CD4-positive, alpha-beta T cell treated with Interleukin-1 beta for 1 hour (primary cell): Measurements from ENCODE around the gene BICD2.
A peak's percentile ranks its signal among the peaks of the same experiment; 100 is the strongest.
"Not testable (repeated sequence)": the region's sequence is repeated elsewhere in the genome, so short reads cannot be mapped to it uniquely, and the experiment has no call there.

Experiments
- DNase-seq, 2 donors: peaks; one replicate each; pipeline ENCODE4 v3.0.0-alpha.2; 2020 to 2022

BICD2 gene

DNA sequence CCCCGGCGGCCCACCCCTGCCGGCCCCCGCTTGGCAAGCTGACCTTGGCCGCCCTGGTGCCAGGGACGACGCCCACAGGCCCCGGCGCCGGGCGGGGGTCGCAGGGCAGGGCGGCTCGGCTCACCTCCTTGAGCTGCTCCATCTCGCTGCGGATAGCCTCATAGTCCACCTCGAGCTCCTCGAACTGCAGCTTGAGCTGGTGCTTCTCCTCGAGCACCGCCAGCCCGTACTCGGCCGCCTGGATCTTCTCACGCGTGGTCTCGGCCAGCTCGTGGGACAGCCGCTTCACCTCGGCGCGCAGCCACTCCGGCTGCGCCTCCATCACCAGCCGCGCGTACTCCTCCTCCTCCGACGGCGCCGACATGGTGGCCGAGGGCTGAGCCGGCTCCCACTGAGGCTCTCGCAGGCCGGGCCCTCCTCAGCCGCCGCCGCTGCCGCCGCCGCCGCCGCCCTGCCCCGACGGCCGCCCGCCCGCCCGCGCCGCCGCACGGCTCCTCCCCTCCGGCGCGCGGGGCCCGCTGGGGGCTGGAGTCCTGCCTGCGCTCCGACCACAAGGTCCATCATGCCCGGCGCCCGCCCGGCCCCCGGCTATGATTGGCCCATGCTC lies at the start of gene BICD2:
TSS of gene BICD2 (minus strand) at position 453 of the 607 bp plus-strand sequence. CDS start at position 364, 89 bp downstream.
- DNase-seq, result no peak

DNA sequence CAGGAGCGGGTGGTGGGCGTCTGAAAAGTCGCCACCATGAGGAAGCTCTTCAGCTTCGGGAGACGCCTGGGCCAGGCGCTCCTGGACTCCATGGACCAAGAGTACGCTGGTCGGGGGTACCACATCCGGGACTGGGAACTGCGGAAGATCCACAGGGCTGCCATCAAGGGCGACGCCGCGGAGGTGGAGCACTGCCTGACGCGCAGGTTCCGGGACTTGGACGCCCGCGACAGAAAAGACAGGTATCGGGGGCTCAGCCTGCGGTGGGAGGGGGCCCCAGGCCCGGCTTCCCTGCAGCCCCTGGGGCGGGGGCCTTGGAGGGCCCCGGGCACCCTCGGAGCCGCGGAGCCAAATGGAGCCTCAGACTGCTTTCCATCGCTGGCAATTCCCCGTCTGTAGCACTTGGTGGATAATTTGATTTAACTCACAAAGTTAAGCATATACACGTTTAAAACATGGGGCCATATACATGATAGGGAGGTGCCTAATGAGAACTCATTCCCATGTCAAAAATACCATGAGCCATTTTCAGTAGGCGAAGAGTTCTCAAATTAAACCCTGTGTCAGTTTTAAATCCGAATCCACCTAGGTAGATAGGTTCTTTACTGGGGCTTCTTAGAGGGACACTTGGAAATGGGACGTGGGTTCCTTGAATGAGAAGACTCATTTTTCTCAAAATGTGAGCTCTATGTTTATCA lies 45.1 kb upstream of the BICD2 start:
- not testable (repeated sequence) for DNase-seq

DNA sequence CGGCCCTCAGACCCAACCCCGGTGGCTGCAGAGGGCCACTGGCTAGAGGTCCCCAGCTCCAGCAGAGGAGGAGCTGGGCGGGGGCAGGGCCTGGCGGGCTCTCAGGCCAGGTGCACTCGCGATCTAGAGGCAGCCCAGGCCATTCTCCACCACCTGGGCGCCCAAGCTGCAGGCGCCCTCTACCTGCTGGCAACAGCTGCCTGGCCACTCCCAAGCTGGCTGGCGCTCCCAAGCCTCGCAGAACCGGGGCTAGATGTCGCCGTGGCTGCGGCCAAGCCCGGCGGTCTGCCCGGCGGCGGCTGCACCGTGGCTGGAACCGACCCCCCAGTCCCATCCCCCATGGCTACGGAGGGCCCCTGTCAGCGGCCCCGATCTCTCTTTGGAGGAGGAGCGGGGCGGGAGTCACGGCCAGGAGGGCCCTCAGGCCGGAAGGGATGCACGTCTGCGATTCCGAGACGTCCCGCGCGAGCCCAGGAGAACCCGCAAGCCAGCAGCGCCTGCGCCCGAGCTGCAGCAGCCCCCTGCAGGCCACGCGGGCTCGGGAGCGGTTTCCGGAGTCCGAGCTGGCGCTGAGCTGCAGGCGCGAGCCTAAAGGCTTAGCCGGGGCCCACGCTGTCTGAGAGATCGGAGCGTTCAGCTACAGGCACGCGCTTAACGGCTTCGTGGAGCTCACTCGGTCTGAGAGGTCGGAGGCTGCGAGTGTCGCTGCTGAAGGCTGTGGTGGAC lies 44.3 kb upstream of the BICD2 start:
- peak; percentile 33 to 43 for DNase-seq

DNA sequence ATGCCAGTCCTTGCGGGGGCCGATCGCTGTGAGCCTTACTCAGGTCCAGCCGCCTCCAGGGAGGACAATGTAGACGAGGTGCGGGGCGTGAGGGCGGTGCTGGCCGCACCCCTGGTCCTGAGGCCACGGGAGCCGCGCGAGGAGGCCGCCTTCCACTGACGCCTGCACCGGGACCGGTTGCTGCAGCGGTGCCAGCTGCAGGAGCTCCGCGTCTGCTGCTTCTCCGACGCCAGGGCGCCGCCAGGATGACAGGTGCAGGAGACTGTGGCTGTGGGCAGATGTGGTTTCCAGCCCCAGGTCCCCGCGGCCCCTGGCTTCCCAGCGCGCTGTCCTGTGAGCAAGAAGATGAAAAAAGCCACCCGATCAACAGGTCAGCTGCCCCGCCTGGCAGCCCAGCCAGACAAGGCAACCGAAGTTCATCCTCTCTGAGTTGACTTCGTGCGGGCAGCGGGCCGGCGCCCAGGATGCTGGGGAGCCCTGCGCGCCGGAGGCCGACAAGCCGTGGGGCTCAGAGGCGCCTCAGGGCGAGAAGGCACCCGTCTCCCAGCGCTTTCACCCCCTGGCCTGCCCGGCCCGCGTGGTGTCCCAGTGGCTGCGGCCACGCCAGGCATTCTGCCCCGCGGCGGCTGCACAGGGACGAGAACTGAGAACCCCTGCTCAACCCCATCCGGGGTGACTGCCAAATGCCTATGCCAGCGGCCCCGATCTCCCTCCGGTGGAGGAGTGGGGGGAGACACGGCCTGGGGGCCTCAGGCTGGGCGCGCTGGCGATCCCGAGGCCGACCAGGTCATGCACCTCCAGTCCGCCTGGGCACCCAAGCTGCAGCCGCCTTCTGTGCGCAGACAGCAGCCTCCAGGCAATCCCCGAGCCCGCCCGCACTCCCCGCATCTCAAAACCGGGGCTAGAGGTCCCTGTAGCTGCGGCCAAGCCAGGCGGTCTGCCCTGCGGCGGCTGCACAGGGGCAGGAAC lies 43.4 kb upstream of the BICD2 start:
- peak in 1 of 2 donors; percentile 17 for DNase-seq

DNA sequence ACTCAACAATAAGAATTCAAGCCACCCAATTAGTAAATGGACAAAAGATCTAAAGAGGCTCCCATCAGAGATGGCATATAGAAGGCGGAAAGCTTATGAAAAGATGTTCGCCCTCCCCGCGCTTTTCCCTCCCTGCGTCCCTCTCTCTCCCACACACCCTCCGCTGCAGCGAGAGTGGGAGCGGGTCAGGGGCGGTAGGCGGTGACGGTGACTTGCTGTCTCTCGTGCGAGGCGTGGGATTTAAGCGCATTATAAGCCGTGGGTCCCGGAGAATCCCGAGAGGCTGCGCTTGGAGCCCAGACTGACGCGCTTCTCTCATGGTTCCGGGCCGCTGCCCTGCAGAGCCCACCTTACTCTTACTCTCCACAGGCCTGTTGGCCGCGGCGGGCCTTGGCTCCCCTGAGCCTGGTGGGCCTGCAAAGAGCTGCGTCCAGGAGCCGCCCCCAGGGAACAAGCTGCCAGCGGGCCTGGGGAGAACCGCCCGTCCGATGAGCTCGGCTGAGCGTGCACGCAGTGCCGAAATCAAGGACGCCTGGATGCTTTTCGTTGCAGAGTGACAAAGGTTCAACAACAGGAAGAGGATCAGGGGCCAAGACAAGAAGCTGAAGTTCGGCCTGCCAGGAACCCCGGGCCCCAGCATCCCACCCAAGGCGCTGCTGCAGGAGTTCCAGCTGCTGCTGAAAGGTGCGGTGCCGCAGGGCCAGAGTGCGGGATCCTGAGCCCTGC lies 42.6 kb upstream of the BICD2 start:
- no peak for DNase-seq

DNA sequence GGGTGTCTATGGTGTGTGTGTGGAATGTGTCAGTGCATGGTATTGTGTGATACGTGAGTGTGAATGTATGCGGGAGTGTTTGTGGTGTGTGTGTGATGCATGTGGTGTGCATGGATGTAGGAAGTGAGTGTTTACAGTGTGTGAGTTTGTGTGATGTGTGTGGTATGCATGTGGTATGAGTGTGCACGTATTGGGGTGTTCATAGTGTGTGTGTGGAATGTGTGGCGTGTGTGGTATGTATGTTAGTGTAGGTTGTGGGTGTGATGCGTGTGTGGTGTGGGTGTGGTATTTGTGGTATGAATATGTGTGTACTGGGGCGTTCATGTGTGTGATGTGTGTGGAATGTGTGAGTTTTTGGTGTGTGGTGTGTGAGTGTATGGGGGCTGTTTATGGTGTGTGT lies 40.1 kb upstream of the BICD2 start:
- DNase-seq, result no peak

DNA sequence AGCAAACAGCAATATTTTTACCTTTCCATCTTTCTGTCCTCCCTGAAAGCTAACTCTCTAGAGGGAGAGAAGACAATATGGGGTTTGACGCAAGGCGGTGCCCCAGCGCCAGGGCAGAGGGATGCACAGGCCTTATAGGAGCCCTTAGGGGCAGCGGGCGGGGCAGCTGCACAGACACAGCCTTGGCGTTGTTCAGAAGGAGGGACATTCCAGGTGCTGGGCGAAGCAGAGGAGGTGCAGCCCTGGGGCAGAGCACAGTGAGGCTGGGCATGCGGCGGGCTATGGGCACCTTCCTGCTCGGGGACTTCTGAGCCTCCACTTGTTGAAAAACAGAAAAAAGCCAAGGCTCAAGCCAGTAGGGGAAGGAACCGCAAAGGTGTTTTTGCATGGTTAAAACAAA lies 33.7 kb upstream of the BICD2 start:
- DNase-seq, result no peak

DNA sequence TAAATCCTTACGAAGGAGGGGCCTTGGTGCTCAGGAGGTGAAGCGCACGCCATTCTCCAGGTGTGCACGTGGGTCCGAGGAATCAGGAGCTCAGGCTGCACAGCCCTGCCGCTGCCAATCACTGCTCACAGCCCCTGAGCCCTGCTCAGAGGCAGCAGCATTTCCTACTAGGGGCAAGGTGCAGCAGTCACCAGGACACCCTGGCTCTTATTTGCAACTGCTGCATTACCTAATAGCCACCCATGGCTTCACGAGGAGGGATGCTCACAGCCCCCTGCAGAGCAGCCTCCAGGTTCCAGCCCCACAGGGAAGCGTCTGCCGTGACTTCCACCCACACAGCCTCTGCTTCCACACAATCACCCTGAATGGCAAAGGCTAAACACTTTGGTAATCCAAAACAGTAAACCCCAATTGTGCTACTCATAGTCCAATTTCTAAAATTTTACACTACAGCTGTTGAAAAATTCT lies 31.7 kb upstream of the BICD2 start:
- not testable (repeated sequence) for DNase-seq

DNA sequence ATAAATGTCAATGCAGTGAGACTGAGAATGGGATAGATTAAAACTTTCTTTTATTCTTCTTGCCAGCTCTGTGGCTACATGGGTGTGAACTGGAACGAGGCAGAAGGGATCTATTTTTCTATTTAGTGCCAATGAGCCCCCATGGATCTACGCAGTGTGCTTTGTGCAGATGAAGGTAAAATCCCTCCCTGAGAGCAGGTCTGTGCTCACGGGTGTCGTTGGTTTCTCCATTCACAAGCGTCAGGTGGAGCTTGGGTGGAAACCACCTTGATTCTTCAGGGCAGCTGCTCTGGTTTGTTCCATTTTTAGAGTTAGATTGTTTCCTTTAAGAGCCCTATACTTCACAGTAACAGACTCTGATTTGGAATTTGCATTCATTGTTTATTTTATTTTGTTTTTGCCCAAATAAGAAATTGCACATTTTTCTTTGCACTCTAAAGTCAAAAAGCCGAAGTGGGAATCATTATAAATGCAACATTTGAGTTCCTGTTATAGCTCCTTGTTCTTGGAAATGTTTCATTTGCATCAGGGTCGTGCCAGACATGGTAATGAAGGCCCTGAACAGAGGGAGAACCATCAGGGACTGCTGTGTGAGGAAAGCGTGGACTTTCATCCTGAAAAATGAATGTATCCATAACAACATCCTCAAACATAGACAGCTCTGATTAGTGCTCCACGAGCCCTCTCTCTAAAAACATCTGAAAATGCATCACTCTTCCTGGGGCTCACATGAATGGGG lies 31.1 kb upstream of the BICD2 start:
- DNase-seq, result no peak

DNA sequence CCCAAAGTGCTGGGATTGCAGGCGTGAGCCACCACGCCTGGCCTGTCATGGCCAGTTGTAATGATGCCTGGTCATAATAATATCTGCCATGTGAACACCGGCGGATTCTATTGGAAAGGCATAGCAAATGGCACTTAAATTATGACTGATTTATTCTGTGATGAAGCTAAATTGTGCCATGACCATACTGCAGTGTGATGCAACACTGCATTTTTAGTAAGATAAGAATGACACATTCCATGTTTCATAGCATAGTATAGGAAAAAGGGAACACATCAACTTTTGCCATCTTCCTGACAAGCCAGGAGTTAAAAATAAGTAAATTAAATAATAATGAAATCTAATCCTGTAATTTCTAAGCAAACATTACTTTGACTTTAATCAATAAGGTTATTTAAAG lies 30.4 kb upstream of the BICD2 start:
- DNase-seq, result no peak

DNA sequence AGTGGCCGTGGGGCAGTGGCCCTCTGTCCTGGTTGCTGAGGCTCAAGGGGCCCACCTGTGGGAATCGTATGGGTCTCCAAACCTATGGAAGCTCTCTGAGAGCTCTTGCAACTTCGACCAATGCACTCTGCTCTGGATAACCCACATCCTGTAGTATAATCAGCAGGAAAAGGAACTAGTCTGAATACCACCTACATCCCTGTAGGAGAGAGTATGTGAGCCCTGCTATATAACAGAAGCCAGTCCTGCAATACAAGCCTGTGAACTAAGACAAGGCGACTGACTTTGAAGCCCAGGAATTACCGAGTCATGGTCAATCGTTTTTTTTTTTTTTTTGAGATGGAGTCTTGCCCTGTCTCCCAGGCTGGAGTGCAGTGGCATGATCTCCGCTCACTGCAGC lies 29.8 kb upstream of the BICD2 start:
- DNase-seq, result no peak

DNA sequence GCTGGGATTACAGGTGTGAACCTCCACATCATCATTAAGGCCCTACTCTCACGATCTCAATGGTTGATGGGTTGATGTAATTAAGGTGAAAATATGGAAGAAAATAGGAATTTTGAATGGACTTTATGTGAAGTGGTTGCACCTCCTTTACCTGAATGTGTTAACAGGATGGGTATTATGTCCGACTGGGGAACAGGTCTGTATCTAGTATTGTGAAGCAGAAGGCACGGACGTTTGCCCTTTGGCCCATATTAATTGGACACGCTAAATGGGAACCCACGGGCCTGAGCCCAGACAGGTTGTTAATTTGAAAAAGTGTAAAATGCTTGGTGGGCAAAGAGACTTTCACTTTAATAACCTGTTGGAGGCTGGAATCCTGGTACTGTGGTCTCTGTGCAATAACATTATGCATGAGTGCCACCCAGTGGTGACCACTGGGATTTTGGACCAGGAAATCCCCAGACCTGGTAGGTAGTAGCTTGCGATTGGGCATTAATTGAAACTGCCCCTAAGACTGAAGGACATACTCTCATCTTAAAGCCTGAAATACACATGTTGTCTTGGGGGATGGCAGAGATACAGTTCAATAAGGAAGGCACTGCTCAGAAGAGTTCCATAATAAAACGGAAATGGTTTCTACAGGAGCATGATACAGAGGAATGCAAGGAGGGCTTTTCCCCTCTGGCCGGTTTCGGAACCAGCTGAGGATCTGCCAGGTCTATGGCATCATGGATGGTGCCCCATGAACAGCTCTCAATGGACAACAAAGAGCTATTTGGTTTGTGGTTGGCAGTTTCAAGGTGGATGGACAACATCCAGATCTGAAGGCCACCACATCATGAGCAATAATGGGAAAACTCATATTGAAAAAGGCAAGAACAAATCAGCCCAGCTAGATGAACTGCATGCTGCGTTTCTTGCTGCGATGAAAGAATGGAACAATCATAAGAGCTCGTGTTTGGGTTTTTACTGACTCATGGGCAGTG lies 26.2 kb upstream of the BICD2 start:
- DNase-seq, result peak; percentile 78 to 82

DNA sequence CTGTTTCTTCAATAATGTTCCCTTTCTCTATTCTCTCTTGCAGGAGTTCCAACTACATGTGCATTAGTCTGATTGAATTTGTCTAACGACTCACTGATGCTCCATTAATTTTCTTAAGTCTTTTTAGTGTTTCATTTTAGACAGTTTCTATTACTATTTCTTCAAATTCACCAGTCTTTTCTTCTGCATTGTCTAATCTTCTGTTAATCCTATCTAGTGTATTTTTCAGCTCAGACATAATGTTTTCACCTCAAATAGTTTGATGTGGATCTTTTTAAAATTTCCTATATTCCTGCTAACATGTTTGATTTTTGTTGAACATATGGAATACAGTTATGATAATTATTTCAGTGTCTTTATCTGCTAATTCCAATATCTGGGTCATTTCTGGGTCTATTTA lies 21.7 kb upstream of the BICD2 start:
- no peak for DNase-seq

DNA sequence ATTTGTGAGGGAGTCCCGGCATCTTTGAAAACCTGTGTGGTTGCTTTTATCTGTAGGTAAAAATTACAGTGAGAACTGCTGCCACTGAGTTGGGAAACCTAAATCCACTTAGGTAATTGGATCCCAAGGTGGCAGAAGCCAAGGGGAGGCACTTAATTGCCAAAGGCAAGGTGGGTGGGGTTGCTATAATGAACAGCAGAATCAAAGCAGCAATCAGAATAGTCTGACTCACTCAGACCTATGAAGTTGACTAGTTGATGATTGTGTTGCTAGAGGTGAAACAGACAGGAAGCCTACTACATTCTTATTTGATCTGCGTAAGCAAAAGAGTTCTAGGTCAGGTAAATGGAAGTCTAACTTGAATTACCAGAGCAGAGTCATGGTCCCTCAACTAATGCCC lies 17.3 kb upstream of the BICD2 start:
- DNase-seq, result no peak

DNA sequence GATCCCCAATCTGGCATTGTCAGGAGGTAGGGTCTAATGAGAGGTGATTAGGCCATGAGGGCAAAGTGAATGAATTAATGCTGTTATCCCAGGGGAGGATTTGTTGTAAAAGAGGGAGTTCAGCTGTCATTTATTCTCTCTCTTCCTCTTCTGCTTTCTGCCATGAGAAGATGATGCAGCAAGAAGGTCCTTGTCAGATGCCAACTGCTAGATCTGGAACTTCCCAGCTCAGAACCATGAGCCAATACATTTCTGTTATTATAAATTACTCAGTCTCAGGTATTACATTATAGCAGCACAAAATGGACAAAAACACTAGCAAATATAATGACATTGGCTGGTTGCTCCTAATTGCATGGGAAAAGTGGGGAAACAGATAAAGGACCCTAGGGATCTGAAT lies 15.6 kb upstream of the BICD2 start:
- no peak for DNase-seq

DNA sequence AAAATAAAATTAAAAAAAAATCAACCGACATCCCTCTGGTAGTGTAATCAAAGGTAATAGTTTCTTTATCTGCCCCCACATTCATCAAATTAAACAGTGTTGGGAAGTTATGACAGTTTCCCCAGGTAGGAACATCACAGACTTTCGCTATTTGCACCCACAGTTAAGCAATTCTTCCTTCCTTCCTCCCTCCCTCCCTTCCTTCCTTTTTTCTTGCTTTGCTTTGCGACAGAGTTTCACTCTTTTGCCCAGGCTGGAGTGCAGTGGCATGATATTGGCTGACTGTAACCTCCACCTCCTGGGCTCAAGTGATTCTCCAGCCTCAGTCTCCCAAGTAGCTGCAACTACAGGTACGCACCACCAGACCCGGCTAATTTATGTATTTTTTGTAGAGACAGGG lies 10.8 kb upstream of the BICD2 start:
- DNase-seq, result no peak

DNA sequence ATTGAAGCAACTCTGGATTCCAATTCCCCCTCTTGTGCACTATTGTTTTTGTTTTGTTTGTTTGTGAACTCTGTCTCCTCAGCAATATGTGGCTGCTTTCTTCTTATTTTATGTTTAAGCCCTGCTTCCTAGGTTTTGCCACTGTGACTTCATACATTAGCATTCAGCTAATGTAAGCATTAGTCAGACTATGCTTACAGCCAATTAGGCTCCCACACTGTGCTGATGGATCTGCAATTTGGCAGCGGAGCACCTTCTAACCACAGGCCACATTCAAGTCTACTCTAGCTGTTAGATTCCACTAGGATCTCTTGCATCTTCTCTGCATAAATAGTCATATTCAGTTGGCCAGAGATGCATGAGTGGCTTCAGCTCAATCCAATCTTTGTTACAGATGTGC lies 9.6 kb upstream of the BICD2 start:
- DNase-seq, result no peak

DNA sequence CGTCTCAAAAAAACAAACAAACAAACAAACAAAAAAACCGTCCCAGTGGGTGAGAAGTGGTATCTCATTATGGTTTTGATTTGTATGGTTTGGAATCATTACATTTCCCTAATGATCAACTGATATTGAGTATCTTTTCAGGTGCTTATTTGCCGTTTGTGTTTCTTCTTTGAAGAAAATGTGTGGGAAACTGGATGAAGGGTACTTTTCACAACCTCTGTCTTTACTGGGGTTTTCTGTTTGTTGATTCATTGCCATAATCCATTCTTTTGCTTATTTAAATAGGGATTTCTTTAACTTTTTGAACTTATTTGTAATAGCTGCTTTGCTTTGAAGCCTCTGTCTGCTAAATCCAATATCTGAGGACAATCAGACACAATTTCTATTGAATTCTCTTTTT lies 9.2 kb upstream of the BICD2 start:
- DNase-seq, result no peak

DNA sequence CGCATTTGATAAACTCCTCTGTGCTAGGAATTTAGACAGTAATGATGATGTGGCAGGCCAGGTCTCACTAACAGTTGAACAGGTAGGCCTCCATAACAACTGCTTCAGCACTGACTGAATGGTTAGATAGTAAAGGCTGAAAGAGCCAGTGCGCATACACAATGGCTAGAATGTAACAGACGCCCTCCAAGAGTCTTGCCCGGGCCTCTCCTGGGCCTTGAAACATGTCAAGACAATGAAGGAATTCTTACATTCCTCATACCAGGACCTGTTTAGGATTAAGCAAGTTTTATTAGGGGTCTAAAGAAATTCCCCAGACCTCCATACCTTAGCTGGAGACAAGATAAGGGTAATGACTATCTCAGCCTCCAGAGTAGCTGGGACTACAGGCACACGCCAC lies 6.7 kb upstream of the BICD2 start:
- DNase-seq, result no peak

DNA sequence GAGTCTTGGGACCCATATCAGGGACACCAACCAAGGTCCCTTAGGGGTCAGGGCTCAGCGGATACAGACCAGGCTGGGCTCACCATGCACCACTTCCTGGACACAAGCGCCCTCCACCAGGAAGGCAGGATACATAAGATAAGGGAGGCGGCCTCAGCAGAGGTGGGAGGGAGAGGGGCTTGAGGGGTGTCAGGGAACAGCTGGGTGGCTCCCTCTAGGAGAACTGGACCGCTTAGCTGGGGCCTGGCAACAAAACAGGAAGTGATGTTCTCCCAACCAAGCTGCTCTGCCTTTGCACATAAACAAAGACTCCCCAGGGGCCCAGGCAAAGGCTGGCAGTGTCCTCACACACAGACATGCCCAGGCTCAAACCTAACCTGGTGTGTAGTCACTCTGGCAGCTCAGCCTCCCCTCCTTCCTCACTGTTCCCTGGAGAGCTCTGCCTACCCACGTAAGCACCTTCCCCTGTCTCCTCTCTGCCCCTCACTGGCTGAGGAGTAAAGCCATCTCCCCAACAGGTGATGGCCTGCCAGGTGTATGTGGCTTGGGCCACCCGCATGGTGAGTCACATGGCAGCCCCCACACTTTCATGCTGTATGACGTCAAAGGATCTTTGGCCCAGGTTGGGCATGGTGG lies 5.8 kb upstream of the BICD2 start:
- peak in 1 of 2 donors; percentile 72 for DNase-seq
